SH-SY5Y (cell line): ENCODE results near the gene NR1I2.

Source experiments
- GATA2 ChIP-seq: IDR thresholded peaks from 2 replicates; pipeline ENCODE4 v1.6.1; 2011; ENCODE audit warnings: mild to moderate bottlenecking, low read depth, low read length
- GATA3 ChIP-seq: IDR thresholded peaks from 2 replicates; pipeline ENCODE4 v1.6.1; 2011; ENCODE audit warnings: low read depth, mild to moderate bottlenecking, low read length, moderate library complexity

Gene NR1I2

GRCh38 chr3:119826711-119827608 lies 45.1 kb downstream of the NR1I2 start:
- TF ChIP-seq GATA2: peak; percentile 30; the same call in 1 of the 2 replicates
- TF ChIP-seq GATA3: peak; percentile 46; the same call in 1 of the 2 replicates

- TF ChIP-seq GATA3 (no peak), GATA2 (no peak)
Measured at GRCh38 chr3:119829420-119829819, 47.5 kb downstream of the NR1I2 start.

GRCh38 chr3:119831022-119831421 lies 49.1 kb downstream of the NR1I2 start:
- no peak for TF ChIP-seq GATA2
- TF ChIP-seq GATA3: no peak

- TF ChIP-seq GATA3 (no peak), GATA2 (no peak)
Measured at GRCh38 chr3:119831941-119832371, 50.1 kb downstream of the NR1I2 start.

GRCh38 chr3:119834754-119835370 lies 53.0 kb downstream of the NR1I2 start:
- TF ChIP-seq GATA2: no peak
- no peak for TF ChIP-seq GATA3

GRCh38 chr3:119835556-119835955 lies 53.7 kb downstream of the NR1I2 start:
- TF ChIP-seq GATA3 (no peak), GATA2 (no peak)

- TF ChIP-seq GATA2 (no peak), GATA3 (no peak)
Measured at GRCh38 chr3:119841808-119842471, 60.0 kb downstream of the NR1I2 start.

GRCh38 chr3:119849126-119849525 lies 67.2 kb downstream of the NR1I2 start:
- TF ChIP-seq GATA2: no peak
- no peak for TF ChIP-seq GATA3

GRCh38 chr3:119856695-119857094 lies 74.8 kb downstream of the NR1I2 start:
- no peak for TF ChIP-seq GATA3
- TF ChIP-seq GATA2: no peak

- TF ChIP-seq GATA3: no peak
- TF ChIP-seq GATA2: no peak
Measured at GRCh38 chr3:119858957-119859356, 77.1 kb downstream of the NR1I2 start.

GRCh38 chr3:119859728-119860127 lies 77.8 kb downstream of the NR1I2 start:
- TF ChIP-seq GATA2 (no peak), GATA3 (no peak)

GRCh38 chr3:119861681-119862080 lies 79.8 kb downstream of the NR1I2 start:
- no peak for TF ChIP-seq GATA3
- no peak for TF ChIP-seq GATA2

- no peak for TF ChIP-seq GATA3
- TF ChIP-seq GATA2: no peak
Measured at GRCh38 chr3:119862616-119863015, 80.7 kb downstream of the NR1I2 start.

GRCh38 chr3:119864476-119864875 lies 82.6 kb downstream of the NR1I2 start:
- no peak for TF ChIP-seq GATA3
- no peak for TF ChIP-seq GATA2
